Thymus (tissue), 11 donors: Measurements from ENCODE around the gene SCN10A. TPM values are rescaled to one million over a fixed set of nuclear protein-coding genes. Genes with fewer than 3 reads are reported as not detected.
A peak's percentile ranks its signal among the peaks of the same experiment; 100 is the strongest.

Experiments used
- DNase-seq, 9 donors: peaks; one replicate each; pipeline ENCODE4 v3.0.0-alpha.2; 2013; ENCODE audit warnings: low spot score in 9 of 9, low read depth in 6 of 9, missing footprints in 1 of 9
- H3K27ac ChIP-seq, 2 donors: one replicate each; pipeline ENCODE4 v1.5.1; 2013; ENCODE audit warnings: control low read depth in 1 of 2, low read depth in 1 of 2, low read length in 1 of 2, mild to moderate bottlenecking in 1 of 2, moderate library complexity in 1 of 2
- H3K27me3 ChIP-seq, 2 donors: one replicate each; pipeline ENCODE4 v1.5.1; 2013; ENCODE audit warnings: low read length in 1 of 2; ENCODE audit not compliant: control insufficient read depth in 2 of 2, insufficient read depth in 1 of 2
- H3K36me3 ChIP-seq, 2 donors: one replicate each; pipeline ENCODE4 v1.5.1; 2013; ENCODE audit warnings: low read length in 1 of 2, mild to moderate bottlenecking in 1 of 2, moderate library complexity in 1 of 2; ENCODE audit not compliant: control insufficient read depth in 2 of 2, insufficient read depth in 2 of 2
- H3K4me1 ChIP-seq, 2 donors: one replicate each; pipeline ENCODE4 v1.5.1; 2013; ENCODE audit warnings: low read length in 2 of 2; ENCODE audit not compliant: control insufficient read depth in 2 of 2, insufficient read depth in 2 of 2
- H3K4me3 ChIP-seq, 2 donors: one replicate each; pipeline ENCODE4 v1.5.1; 2013; ENCODE audit warnings: low read length in 2 of 2, control low read depth in 1 of 2, mild to moderate bottlenecking in 1 of 2
- H3K9me3 ChIP-seq, 2 donors: one replicate each; pipeline ENCODE4 v1.5.1; 2013; ENCODE audit warnings: low read length in 1 of 2, mild to moderate bottlenecking in 1 of 2; ENCODE audit not compliant: control insufficient read depth in 2 of 2, insufficient read depth in 1 of 2
- WGBS: extraction: QIAGEN DNeasy Blood & Tissue Kit; methylation state at CpG from one replicate; pipeline ENCODE4 v1.1.7; 2013; 5-methylcytosine and 5-hydroxymethylcytosine counted together
- polyA plus RNA-seq: library from polyadenylated mRNA; stranded (reverse); fragments of 200-250 nt; gene quantifications from one replicate; pipeline ENCODE4 v1.2.3, GENCODE V29; 2013
- total RNA-seq: library from RNA; stranded (reverse); fragments of 120-200 nt; gene quantifications from one replicate; pipeline ENCODE4 v1.2.4, GENCODE V29; 2013
- donor health status: healthy.

SCN10A gene
- total and polyA plus RNA-seq, 2 donors = 0.02 TPM; not detected in 1

DNA sequence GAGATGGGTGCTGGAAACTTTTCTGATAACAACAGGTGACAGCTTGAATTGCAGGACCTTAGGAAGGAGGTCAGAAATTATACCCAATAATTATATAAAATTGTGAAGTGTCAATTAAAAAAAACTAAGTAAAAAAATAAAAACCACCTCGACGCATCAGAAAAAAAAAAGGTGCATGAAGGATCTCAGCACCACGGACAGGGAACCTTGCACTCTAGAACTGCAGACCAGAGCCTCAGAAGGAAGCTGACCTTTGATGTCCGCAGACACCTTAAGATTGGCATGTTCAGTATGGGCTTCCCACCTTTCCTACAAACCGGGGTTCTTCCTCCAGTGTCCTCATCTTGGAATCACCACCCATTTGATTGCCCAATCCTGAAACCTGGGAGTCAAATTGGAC, 60.9 kb downstream of the SCN10A start:
- Histone ChIP-seq H3K4me3 (no peak overlapping the region), H3K27me3 (peaks cover 0 to 2% of the 10 kb centered on the region in 2 donors), H3K27ac (no peak overlapping the region), H3K36me3 (no peaks in the 10 kb centered on the region), H3K4me1 (no peaks in the 10 kb centered on the region), H3K9me3 (no peaks in the 10 kb centered on the region)
- no peak for DNase-seq
- WGBS = 60% methylated on average over 5 of the region's 5 CpGs

DNA sequence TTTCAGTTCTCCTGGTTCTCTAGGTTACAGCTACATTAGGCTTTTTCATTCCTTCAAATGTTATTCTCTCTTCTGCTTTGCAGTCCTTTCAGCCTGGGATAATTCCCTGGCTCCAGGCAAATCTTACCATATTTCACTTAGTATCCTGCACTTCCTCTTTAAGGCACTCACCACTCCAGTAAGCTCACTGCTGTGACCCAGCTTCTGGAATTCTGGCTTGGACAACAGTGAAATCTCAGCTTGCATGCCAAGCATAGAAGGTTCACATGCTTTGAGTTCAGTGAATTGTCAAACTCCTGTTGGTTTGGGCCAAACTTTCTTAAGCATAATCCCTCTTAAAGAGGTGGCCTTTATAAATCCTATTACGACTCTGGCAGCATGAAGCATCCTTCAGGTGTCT, 69.4 kb downstream of the SCN10A start:
- 89% methylated on average over 1 of the region's 1 CpG for WGBS
- Histone ChIP-seq H3K27ac (no peak overlapping the region), H3K9me3 (no peaks in the 10 kb centered on the region), H3K4me1 (no peaks in the 10 kb centered on the region), H3K27me3 (no peaks in the 10 kb centered on the region), H3K36me3 (no peaks in the 10 kb centered on the region), H3K4me3 (no peak overlapping the region)
- no peak for DNase-seq

DNA sequence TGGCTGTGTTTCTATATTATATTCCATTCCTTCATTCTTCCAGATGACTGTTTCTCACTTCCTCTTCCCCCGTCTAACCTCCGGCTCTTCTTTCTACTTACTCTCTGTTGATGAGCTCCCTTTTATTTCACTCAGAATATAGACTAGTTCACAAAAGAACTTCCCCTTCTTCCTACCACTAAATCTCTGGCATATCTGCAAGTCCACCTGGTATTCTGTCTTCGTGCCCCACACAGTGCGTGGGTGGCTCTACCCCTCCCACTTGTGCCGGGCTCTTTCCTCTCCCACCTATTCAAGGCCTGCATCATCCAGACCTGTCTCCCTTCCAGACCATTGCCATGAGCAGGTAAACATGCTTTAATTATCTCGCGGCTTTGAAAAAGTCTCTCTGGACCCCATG, 73.0 kb downstream of the SCN10A start:
- Histone ChIP-seq H3K27me3 (no peaks in the 10 kb centered on the region), H3K36me3 (no peaks in the 10 kb centered on the region), H3K9me3 (no peaks in the 10 kb centered on the region), H3K4me1 (no peaks in the 10 kb centered on the region), H3K27ac (no peak overlapping the region), H3K4me3 (no peak overlapping the region)
- WGBS = 34% methylated on average over 7 of the region's 7 CpGs
- no peak for DNase-seq

DNA sequence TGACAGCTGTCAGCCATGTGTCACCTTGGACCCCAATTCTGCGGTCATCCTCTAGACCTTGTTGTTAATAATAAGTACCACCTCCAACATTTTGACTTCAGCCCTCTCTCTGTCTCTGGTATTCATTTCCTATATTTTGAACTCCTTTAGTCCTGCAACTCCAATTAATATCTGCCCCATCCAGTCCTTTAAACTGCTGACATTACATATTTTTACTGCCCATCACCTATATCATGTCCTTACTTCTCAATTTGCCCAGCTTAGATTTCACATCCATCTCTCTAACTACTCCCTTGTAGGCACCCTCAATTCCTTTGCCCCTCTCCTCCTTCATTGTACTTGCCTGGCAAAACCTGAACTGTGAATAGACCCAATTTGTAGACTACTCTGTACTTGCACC, 73.5 kb downstream of the SCN10A start:
- Histone ChIP-seq H3K27ac (no peak overlapping the region), H3K4me3 (no peak overlapping the region), H3K36me3 (no peaks in the 10 kb centered on the region), H3K27me3 (no peaks in the 10 kb centered on the region), H3K4me1 (no peaks in the 10 kb centered on the region), H3K9me3 (no peaks in the 10 kb centered on the region)
- WGBS = 100% methylated on average over 1 of the region's 1 CpG
- no peak for DNase-seq

DNA sequence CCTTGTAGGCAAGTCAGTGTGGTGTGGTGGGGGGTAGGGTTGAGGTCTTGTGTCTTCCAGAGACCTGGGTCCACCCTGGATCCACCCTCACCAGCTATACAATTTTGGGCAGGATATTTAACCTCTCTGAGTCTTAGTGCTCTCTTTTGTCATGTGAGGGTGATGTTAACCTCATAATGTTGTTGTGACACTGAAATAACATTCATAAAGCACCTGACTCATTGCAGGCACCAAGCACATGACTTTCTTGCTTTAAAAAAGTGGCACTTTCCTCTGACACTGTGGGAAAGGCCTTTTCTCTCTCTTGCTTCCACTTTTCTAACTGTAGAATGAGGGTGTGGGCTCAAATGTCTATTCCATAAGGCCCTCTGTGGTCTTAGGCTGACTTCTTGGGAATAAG, 75.5 kb downstream of the SCN10A start:
- DNase-seq = no peak

DNA sequence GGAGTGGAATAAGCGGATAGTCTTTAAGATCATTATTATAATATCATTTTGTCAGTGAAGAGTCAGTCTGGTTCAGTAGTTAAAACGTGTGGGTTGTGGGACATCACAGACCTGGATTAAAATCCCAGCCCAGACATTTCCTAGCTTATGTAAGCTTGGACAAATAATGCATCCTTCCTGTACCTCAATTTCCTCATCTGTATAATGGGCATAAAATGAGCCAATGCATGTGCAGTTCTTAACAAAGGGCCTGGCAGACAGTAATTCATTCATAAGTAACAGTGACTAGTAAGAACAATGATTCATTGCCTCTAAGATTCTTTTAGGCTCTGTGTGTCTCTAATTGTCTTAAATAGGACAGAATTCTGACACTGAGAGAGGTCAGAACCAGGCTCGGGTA, 76.1 kb downstream of the SCN10A start:
- no peaks in the 10 kb centered on the region for H3K4me1 ChIP-seq
- no peak overlapping the region for H3K27ac ChIP-seq
- WGBS = 90% methylated on average over 3 of the region's 3 CpGs
- no peak overlapping the region for H3K4me3 ChIP-seq
- DNase-seq = no peak
- no peaks in the 10 kb centered on the region for H3K9me3 ChIP-seq
- no peaks in the 10 kb centered on the region for H3K36me3 ChIP-seq
- H3K27me3 ChIP-seq = no peaks in the 10 kb centered on the region

More for the DNA sequence above, 75.5 kb downstream of the SCN10A start:
- H3K36me3 ChIP-seq = no peaks in the 10 kb centered on the region
- no peaks in the 10 kb centered on the region for H3K27me3 ChIP-seq
- H3K9me3 ChIP-seq = no peaks in the 10 kb centered on the region
- H3K4me3 ChIP-seq = no peak overlapping the region
- no peaks in the 10 kb centered on the region for H3K4me1 ChIP-seq
- no peak overlapping the region for H3K27ac ChIP-seq

DNA sequence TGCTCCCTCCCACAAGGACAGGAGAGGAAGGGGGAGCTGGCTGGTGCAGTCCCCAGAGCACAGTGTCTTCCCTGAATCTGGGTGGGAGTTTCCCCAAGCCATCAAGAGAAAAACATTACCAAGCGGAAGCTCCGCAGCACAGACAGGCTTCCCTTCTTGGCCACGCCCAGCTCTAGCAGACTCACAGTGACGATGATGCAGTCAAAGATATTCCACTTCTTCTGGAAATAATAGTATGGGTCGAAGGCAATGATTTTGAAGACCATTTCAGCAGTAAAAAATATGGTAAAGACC, 76.7 kb downstream of the SCN10A start:
- DNase-seq = no peak
- Histone ChIP-seq H3K4me3 (no peak overlapping the region), H3K36me3 (no peaks in the 10 kb centered on the region), H3K9me3 (no peaks in the 10 kb centered on the region), H3K27ac (no peak overlapping the region), H3K27me3 (no peaks in the 10 kb centered on the region), H3K4me1 (no peaks in the 10 kb centered on the region)
- WGBS = 87% methylated on average over 5 of the region's 5 CpGs

DNA sequence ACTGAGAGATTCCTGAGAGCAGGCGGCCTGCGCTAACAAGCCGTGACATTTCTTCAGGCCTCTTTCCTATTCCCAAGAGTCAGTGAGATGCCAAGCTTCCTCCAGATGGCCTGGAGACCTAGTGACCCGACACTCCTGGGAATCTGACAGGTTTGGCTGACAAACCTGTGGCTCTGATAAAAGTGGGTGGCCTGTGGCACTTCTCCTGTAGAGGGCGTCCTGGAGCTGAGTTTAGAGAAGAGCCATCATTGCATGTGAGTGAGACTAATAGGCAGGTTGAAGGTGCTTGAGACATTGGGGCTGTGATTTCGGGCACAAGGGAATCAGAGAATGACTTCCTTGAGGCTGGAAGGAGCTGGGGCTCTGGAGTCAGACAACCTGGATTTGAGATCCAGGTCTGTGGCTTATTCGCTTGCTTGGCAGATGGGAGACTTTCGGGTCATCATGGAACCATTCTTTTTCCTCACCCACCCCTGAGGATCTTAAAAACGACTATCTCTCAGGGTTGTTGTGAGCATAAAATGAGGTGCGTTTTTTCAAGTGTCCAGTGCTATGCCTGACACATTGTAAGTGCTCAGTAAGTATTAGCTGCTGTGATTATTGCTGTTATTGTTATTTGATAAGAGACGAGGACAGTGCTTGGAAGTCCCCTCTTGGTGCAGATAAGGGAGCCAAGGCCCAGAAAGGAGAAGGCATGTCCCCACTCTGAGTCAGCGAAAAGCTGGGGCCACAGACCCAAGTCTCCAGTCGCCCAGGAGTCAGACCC, 77.2 kb downstream of the SCN10A start:
- peak in 2 of 9 donors; percentile 5 to 23 for DNase-seq
- Histone ChIP-seq H3K27ac (no peak overlapping the region), H3K4me1 (no peaks in the 10 kb centered on the region), H3K9me3 (no peaks in the 10 kb centered on the region), H3K36me3 (no peaks in the 10 kb centered on the region), H3K27me3 (no peaks in the 10 kb centered on the region), H3K4me3 (no peak overlapping the region)
- WGBS = 74% methylated on average over 13 of the region's 13 CpGs

DNA sequence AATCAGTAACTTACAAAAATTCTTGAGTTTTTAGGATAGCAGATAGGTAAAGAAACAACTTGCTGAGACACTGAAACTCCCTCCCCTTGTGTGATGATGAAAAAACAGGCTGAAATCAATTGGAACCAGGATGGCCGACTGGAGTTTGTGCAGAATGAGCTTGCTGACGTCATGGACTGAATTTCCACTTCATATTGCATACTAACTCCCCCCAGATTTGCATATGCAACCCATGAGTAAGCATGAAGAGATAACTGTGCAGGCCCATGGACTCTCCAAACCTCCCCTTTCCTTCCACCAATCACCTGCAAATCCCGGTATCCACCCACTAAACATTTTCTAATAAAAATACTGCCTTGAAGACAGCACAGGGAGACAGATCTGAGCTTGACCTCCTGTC, 84.5 kb downstream of the SCN10A start:
- Histone ChIP-seq H3K36me3 (no peaks in the 10 kb centered on the region), H3K27me3 (no peaks in the 10 kb centered on the region), H3K4me3 (no peak overlapping the region), H3K9me3 (no peaks in the 10 kb centered on the region), H3K27ac (no peak overlapping the region), H3K4me1 (no peaks in the 10 kb centered on the region)
- no peak for DNase-seq
- WGBS = 91% methylated on average over 3 of the region's 3 CpGs

DNA sequence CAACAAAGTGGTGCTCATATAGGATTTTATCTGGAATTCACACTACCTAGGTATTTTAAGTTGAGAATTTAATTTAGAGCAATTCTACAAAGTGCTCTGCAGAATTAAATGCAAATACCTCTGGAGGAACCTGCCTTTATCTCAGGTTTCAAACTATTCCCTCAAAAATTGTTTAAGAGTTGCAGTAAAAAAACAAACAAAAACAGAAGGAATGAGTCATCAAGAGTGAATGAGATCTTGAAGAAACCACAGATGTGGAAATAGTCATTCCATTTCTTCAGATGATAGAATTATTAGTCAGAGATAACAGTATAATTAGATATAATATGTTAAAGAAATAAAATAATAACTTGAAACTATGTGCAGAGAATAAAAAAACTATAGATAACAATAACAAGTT, 85.7 kb downstream of the SCN10A start:
- no peak for DNase-seq
- Histone ChIP-seq H3K36me3 (no peaks in the 10 kb centered on the region), H3K9me3 (no peaks in the 10 kb centered on the region), H3K4me1 (no peaks in the 10 kb centered on the region), H3K4me3 (no peak overlapping the region), H3K27ac (no peak overlapping the region), H3K27me3 (no peaks in the 10 kb centered on the region)
